Trophoblast cell (in vitro differentiated cells and primary cell): ENCODE results near the gene SLC25A41. TPM values are rescaled to one million over a fixed set of nuclear protein-coding genes. Genes with fewer than 3 reads are reported as not detected.

Experiments
- DNase-seq, 2 donors: peaks; one replicate each; pipeline ENCODE4 v3.0.0-alpha.2; 2016
- H2AFZ ChIP-seq: 2 replicates; pipeline ENCODE4 v1.6.1; 2013; ENCODE audit warnings: low read length, moderate library complexity, mild to moderate bottlenecking; ENCODE audit not compliant: insufficient read depth, poor library complexity
- H2AK5ac ChIP-seq: 2 replicates; pipeline ENCODE4 v1.6.1; 2013; ENCODE audit warnings: mild to moderate bottlenecking, low read length
- H2BK120ac ChIP-seq: 2 replicates; pipeline ENCODE4 v1.6.1; 2013; ENCODE audit warnings: low read length, mild to moderate bottlenecking, moderate library complexity; ENCODE audit not compliant: insufficient read depth, poor library complexity
- H2BK12ac ChIP-seq: 2 replicates; pipeline ENCODE4 v1.6.1; 2013; ENCODE audit warnings: mild to moderate bottlenecking, low read length, moderate library complexity
- H2BK5ac ChIP-seq: 2 replicates; pipeline ENCODE4 v1.6.1; 2013; ENCODE audit warnings: low read length, low read depth, moderate library complexity, mild to moderate bottlenecking; ENCODE audit not compliant: poor library complexity
- H3K14ac ChIP-seq: 2 replicates; pipeline ENCODE4 v1.6.1; 2013; ENCODE audit warnings: mild to moderate bottlenecking, low read length
- H3K18ac ChIP-seq: 2 replicates; pipeline ENCODE4 v1.6.1; 2013; ENCODE audit warnings: mild to moderate bottlenecking, low read length
- H3K23ac ChIP-seq: 2 replicates; pipeline ENCODE4 v1.6.1; 2013; ENCODE audit warnings: low read length
- H3K27ac ChIP-seq: 2 replicates; pipeline ENCODE4 v1.5.1; 2013; ENCODE audit warnings: low read depth, mild to moderate bottlenecking, inconsistent platforms, low read length, moderate library complexity
- H3K27me3 ChIP-seq: 2 replicates; pipeline ENCODE4 v1.6.1; 2013; ENCODE audit warnings: inconsistent platforms, mild to moderate bottlenecking, low read length, moderate library complexity; ENCODE audit not compliant: insufficient read depth
- H3K36me3 ChIP-seq, 2 experiments: 1 replicate in 1 of 2; 2 replicates in 1 of 2; pipeline ENCODE4 v1.6.1; 2013; ENCODE audit warnings: low read length in 2 of 2, mild to moderate bottlenecking in 2 of 2, moderate library complexity in 1 of 2; ENCODE audit not compliant: insufficient read depth in 2 of 2, control insufficient read depth in 1 of 2
- H3K4ac ChIP-seq: 2 replicates; pipeline ENCODE4 v1.6.1; 2013; ENCODE audit warnings: low read depth, mild to moderate bottlenecking, low read length, moderate library complexity
- H3K4me1 ChIP-seq, 2 experiments: 1 replicate in 1 of 2; 2 replicates in 1 of 2; pipeline ENCODE4 v1.6.1; 2013; ENCODE audit warnings: low read length in 2 of 2, mild to moderate bottlenecking in 2 of 2, moderate library complexity in 1 of 2; ENCODE audit not compliant: insufficient read depth in 2 of 2, control insufficient read depth in 1 of 2
- H3K4me2 ChIP-seq: 2 replicates; pipeline ENCODE4 v1.6.1; 2013; ENCODE audit warnings: inconsistent platforms, mild to moderate bottlenecking, low read length, moderate library complexity
- H3K4me3 ChIP-seq: 2 replicates; pipeline ENCODE4 v1.5.1; 2013; ENCODE audit warnings: mild to moderate bottlenecking, low read depth, low read length, inconsistent platforms
- H3K79me1 ChIP-seq: one replicate; pipeline ENCODE4 v1.6.1; 2013; ENCODE audit warnings: low read length
- H3K79me2 ChIP-seq: 2 replicates; pipeline ENCODE4 v1.6.1; 2013; ENCODE audit warnings: low read length, mild to moderate bottlenecking; ENCODE audit not compliant: control insufficient read depth, insufficient read depth, poor library complexity
- H3K9ac ChIP-seq: 2 replicates; pipeline ENCODE4 v1.6.1; 2013; ENCODE audit warnings: mild to moderate bottlenecking, low read length
- H3K9me3 ChIP-seq: 2 replicates; pipeline ENCODE4 v1.6.1; 2013; ENCODE audit warnings: low read depth, mild to moderate bottlenecking, control low read depth, inconsistent platforms, low read length; ENCODE audit not compliant: insufficient read depth
- H4K12ac ChIP-seq: 2 replicates; pipeline ENCODE4 v1.6.1; 2013; ENCODE audit warnings: low read depth, mild to moderate bottlenecking, low read length, moderate library complexity
- H4K8ac ChIP-seq: 2 replicates; pipeline ENCODE4 v1.6.1; 2013; ENCODE audit warnings: low read depth, mild to moderate bottlenecking, low read length, moderate library complexity
- H4K91ac ChIP-seq: one replicate; pipeline ENCODE4 v1.6.1; 2013; ENCODE audit warnings: low read depth, mild to moderate bottlenecking, low read length, moderate library complexity
- WGBS: extraction: QIAGEN DNeasy Blood & Tissue Kit; methylation state at CpG from one replicate; pipeline ENCODE4 v1.1.7; 2013; ENCODE audit warnings: missing lambda C conversion rate; ENCODE audit not compliant: insufficient read length, insufficient coverage; ENCODE audit errors: extremely low coverage; 5-methylcytosine and 5-hydroxymethylcytosine counted together
- polyA plus RNA-seq: library from polyadenylated mRNA; stranded (reverse); fragments of 200-250 nt; gene quantifications from 2 replicates; pipeline ENCODE4 v1.2.3, GENCODE V29; 2013

Gene SLC25A41
- 0.08 and 0.14 TPM in 2 replicates for polyA plus RNA-seq

- H3K36me3 ChIP-seq, result no peaks in the 10 kb centered on the region
- H2AFZ ChIP-seq, result no peak within 1 kb of the TSS
- H3K4me2 ChIP-seq, result no peak within 1 kb of the TSS
- no peak for DNase-seq
- no peak within 1 kb of the TSS for H2BK5ac ChIP-seq
- H3K9ac ChIP-seq, result no peak within 1 kb of the TSS
- no peak within 1 kb of the TSS for H4K8ac ChIP-seq
- no peaks in the 10 kb centered on the region for H3K4me1 ChIP-seq
- no peak within 1 kb of the TSS for H4K91ac ChIP-seq
- H3K4ac ChIP-seq, result no peak within 1 kb of the TSS
- H3K18ac ChIP-seq, result no peak within 1 kb of the TSS
- no peak within 1 kb of the TSS for H2BK120ac ChIP-seq
- H3K14ac ChIP-seq, result no peak within 1 kb of the TSS
- H3K23ac ChIP-seq, result no peak within 1 kb of the TSS
- no peaks in the 10 kb centered on the region for H3K27me3 ChIP-seq
- H3K4me3 ChIP-seq, result peak within 1 kb of the TSS; percentile 30
- no peak within 1 kb of the TSS for H3K27ac ChIP-seq
- WGBS, result no CpG with 5 or more reads among the region's 10 CpGs
- H2BK12ac ChIP-seq, result no peak within 1 kb of the TSS
- no peak within 1 kb of the TSS for H2AK5ac ChIP-seq
- no peaks in the 10 kb centered on the region for H3K9me3 ChIP-seq
- no peaks in the 10 kb centered on the region for H3K79me1 ChIP-seq
- H3K79me2 ChIP-seq, result no peaks in the 10 kb centered on the region
- H4K12ac ChIP-seq, result no peak within 1 kb of the TSS
Measured at GRCh38 chr19:6433663-6434062, at the start of gene SLC25A41. TSS of gene SLC25A41 (minus strand) at chr19:6433763. CDS start at chr19:6433693, 70 bp downstream.

GRCh38 chr19:6483235-6483634, 49.7 kb upstream of the SLC25A41 start:
- no peak for DNase-seq
- H3K14ac ChIP-seq, result no peak overlapping the region
- no peak overlapping the region for H4K91ac ChIP-seq
- no peak overlapping the region for H3K4me3 ChIP-seq
- H3K27ac ChIP-seq, result no peak overlapping the region
- no peak overlapping the region for H2BK5ac ChIP-seq
- no CpG with 5 or more reads among the region's 3 CpGs for WGBS
- no peak overlapping the region for H3K18ac ChIP-seq
- no peak overlapping the region for H2AK5ac ChIP-seq
- no peak overlapping the region for H2BK120ac ChIP-seq
- no peaks in the 10 kb centered on the region for H3K27me3 ChIP-seq
- H3K23ac ChIP-seq, result no peak overlapping the region
- H3K9me3 ChIP-seq, result peaks cover 3% of the 10 kb centered on the region
- H4K8ac ChIP-seq, result no peak overlapping the region
- no peaks in the 10 kb centered on the region for H3K79me2 ChIP-seq
- H3K9ac ChIP-seq, result no peak overlapping the region
- H3K4ac ChIP-seq, result no peak overlapping the region
- no peak overlapping the region for H2AFZ ChIP-seq
- H4K12ac ChIP-seq, result no peak overlapping the region
- H3K4me1 ChIP-seq, result no peaks in the 10 kb centered on the region
- no peaks in the 10 kb centered on the region for H3K79me1 ChIP-seq
- H2BK12ac ChIP-seq, result no peak overlapping the region
- H3K4me2 ChIP-seq, result no peak overlapping the region
- no peaks in the 10 kb centered on the region for H3K36me3 ChIP-seq

GRCh38 chr19:6482343-6482686, 48.8 kb upstream of the SLC25A41 start:
- Histone ChIP-seq H4K12ac (no peak overlapping the region), H3K9me3 (peaks cover 3% of the 10 kb centered on the region), H2AK5ac (no peak overlapping the region), H3K9ac (no peak overlapping the region), H3K18ac (no peak overlapping the region), H3K79me2 (no peaks in the 10 kb centered on the region), H4K91ac (no peak overlapping the region), H3K4ac (no peak overlapping the region), H3K14ac (no peak overlapping the region), H2AFZ (no peak overlapping the region), H3K4me1 (no peaks in the 10 kb centered on the region), H3K27me3 (no peaks in the 10 kb centered on the region), H2BK120ac (no peak overlapping the region), H3K36me3 (no peaks in the 10 kb centered on the region), H3K27ac (no peak overlapping the region), H3K23ac (no peak overlapping the region), H2BK5ac (no peak overlapping the region), H2BK12ac (no peak overlapping the region), H3K79me1 (no peaks in the 10 kb centered on the region), H3K4me3 (no peak overlapping the region), H4K8ac (no peak overlapping the region), H3K4me2 (no peak overlapping the region)
- DNase-seq, result no peak
- no CpG with 5 or more reads among the region's 8 CpGs for WGBS

GRCh38 chr19:6481541-6482342, 48.2 kb upstream of the SLC25A41 start, which contains the start of gene DENND1C:
TSS of gene DENND1C (minus strand) at chr19:6481787. CDS start at chr19:6481695, 92 bp downstream.
- Histone ChIP-seq H3K4me2 (no peak within 1 kb of the TSS), H3K14ac (no peak within 1 kb of the TSS), H3K9ac (peak within 1 kb of the TSS; percentile 55), H2AK5ac (no peak within 1 kb of the TSS), H3K36me3 (no peaks in the 10 kb centered on the region), H3K79me2 (no peaks in the 10 kb centered on the region), H3K4ac (no peak within 1 kb of the TSS), H4K12ac (no peak within 1 kb of the TSS), H2AFZ (no peak within 1 kb of the TSS), H4K91ac (no peak within 1 kb of the TSS), H2BK5ac (no peak within 1 kb of the TSS), H3K27me3 (no peaks in the 10 kb centered on the region), H4K8ac (no peak within 1 kb of the TSS), H3K4me3 (no peak within 1 kb of the TSS), H2BK120ac (no peak within 1 kb of the TSS), H2BK12ac (no peak within 1 kb of the TSS), H3K27ac (no peak within 1 kb of the TSS), H3K4me1 (peaks cover 0 to 2% of the 10 kb centered on the region in 2 experiments), H3K18ac (no peak within 1 kb of the TSS), H3K9me3 (peaks cover 3% of the 10 kb centered on the region), H3K23ac (no peak within 1 kb of the TSS), H3K79me1 (no peaks in the 10 kb centered on the region)
- WGBS, result no CpG with 5 or more reads among the region's 24 CpGs
- peak in 1 of 2 donors; percentile 15 for DNase-seq
